Lung (tissue), 12 donors: ENCODE measurements around the gene PTPRH. TPM values are rescaled to one million over a fixed set of nuclear protein-coding genes. Genes with fewer than 3 reads are reported as not detected.
A peak's percentile ranks its signal among the peaks of the same experiment; 100 is the strongest.

Experiments
- ATAC-seq: fragments of 200-7000 bp; cut with Tn5 transposase; one replicate; pipeline ENCODE4 v1.9.1; 2020; ENCODE audit warnings: moderate number of reproducible peaks; ENCODE audit not compliant: insufficient read depth, low FRiP score
- DNase-seq, 3 donors: peaks; one replicate each; pipeline ENCODE4 v3.0.0-alpha.2; 2013 to 2017
- H3K27ac ChIP-seq, 2 donors: one replicate each; pipeline ENCODE4 v1.5.1; 2013; ENCODE audit warnings: mild to moderate bottlenecking in 2 of 2, moderate library complexity in 2 of 2, control low read depth in 1 of 2, inconsistent platforms in 1 of 2, low read depth in 1 of 2, low read length in 1 of 2
- H3K27me3 ChIP-seq, 3 donors: one replicate each; pipeline ENCODE4 v1.5.1; 2013; ENCODE audit warnings: low read length in 2 of 3; ENCODE audit not compliant: control insufficient read depth in 3 of 3, insufficient read depth in 3 of 3
- H3K36me3 ChIP-seq, 4 donors: one replicate each; pipeline ENCODE4 v1.5.1; 2013; ENCODE audit warnings: low read length in 4 of 4, mild to moderate bottlenecking in 1 of 4, moderate library complexity in 1 of 4; ENCODE audit not compliant: control insufficient read depth in 4 of 4, insufficient read depth in 4 of 4
- H3K4me1 ChIP-seq, 5 donors: one replicate each; pipeline ENCODE4 v1.5.1; 2013; ENCODE audit warnings: low read length in 5 of 5, mild to moderate bottlenecking in 2 of 5, moderate library complexity in 1 of 5; ENCODE audit not compliant: control insufficient read depth in 5 of 5, insufficient read depth in 5 of 5
- H3K4me3 ChIP-seq: one replicate; pipeline ENCODE4 v1.5.1; 2013; ENCODE audit warnings: mild to moderate bottlenecking, control low read depth, moderate library complexity
- H3K9ac ChIP-seq, 2 donors: one replicate each; pipeline ENCODE4 v1.5.1; 2013; ENCODE audit warnings: low read length in 2 of 2, control low read depth in 1 of 2; ENCODE audit not compliant: insufficient read depth in 1 of 2
- H3K9me3 ChIP-seq, 4 donors: one replicate each; pipeline ENCODE4 v1.5.1; 2013; ENCODE audit warnings: low read length in 3 of 4, mild to moderate bottlenecking in 1 of 4, moderate library complexity in 1 of 4; ENCODE audit not compliant: control insufficient read depth in 4 of 4, insufficient read depth in 3 of 4
- WGBS, 2 donors: extraction: QIAGEN DNeasy Blood & Tissue Kit; methylation state at CpG; one replicate each; pipeline ENCODE4 v1.1.7; 2013; 5-methylcytosine and 5-hydroxymethylcytosine counted together
- polyA plus RNA-seq, 2 donors: library from polyadenylated mRNA; stranded (reverse); fragments of 200-250 nt; gene quantifications; one replicate each; pipeline ENCODE4 v1.2.1, GENCODE V29; 2013
- total RNA-seq, 2 donors: library from RNA; depleted of rRNA in 1 of 2; stranded (reverse); fragments of >200 nt in 1 of 2; gene quantifications; one replicate each; pipeline ENCODE4 v1.2.1, GENCODE V29; 2014 to 2021
- TF ChIP-seq, protein P1 (sequence below): IDR thresholded peaks from 2 replicates; pipeline ENCODE4 v1.5.1; 2012; ENCODE audit warnings: mild to moderate bottlenecking; ENCODE audit errors: control extremely low read depth, extremely low read depth
- donor health status: control.
- donor health status: control.
- donor health status: Bipolar disorder and iron deficiency.
- donor health status: healthy.
- donor health status: DM: yes; HTN: yes; CAD: no.

The PTPRH gene
- total and polyA plus RNA-seq, 4 donors: 0.22 to 1.3 (median 0.51) TPM

DNA sequence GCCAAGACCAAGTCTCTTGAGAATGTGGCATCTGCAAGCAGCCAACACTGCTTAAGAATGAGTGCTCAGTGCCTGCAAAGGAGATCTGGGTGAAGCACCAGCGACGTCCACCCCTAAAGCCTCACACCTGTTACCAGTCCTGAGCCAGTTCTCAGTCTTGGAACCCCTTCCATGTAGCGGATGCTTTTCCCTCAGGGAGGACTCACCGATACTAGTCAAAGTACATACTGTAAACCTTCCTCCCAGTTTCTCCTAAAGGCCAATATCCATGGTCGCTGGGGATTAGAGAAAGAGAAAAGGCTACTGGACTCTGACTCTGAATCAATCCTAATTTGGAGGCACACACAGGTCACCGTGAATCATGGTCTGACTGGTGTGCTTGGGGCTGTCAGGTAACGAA is 4.2 kb upstream of the PTPRH start:
- no peaks in the 10 kb centered on the region for H3K36me3 ChIP-seq
- H3K27ac ChIP-seq: no peak overlapping the region
- H3K9ac ChIP-seq: no peak overlapping the region
- H3K9me3 ChIP-seq: peaks cover 0 to 8% (median 3%) of the 10 kb centered on the region in 4 donors
- 81 to 84% methylated on average over 7 of the region's 7 CpGs for WGBS, 2 donors
- TF ChIP-seq, protein P1, sequence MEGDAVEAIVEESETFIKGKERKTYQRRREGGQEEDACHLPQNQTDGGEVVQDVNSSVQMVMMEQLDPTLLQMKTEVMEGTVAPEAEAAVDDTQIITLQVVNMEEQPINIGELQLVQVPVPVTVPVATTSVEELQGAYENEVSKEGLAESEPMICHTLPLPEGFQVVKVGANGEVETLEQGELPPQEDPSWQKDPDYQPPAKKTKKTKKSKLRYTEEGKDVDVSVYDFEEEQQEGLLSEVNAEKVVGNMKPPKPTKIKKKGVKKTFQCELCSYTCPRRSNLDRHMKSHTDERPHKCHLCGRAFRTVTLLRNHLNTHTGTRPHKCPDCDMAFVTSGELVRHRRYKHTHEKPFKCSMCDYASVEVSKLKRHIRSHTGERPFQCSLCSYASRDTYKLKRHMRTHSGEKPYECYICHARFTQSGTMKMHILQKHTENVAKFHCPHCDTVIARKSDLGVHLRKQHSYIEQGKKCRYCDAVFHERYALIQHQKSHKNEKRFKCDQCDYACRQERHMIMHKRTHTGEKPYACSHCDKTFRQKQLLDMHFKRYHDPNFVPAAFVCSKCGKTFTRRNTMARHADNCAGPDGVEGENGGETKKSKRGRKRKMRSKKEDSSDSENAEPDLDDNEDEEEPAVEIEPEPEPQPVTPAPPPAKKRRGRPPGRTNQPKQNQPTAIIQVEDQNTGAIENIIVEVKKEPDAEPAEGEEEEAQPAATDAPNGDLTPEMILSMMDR: no peak
- no peak for ATAC-seq
- H3K4me1 ChIP-seq: peaks cover 0 to 11% (median 4%) of the 10 kb centered on the region in 5 donors
- DNase-seq: no peak
- no peak overlapping the region for H3K4me3 ChIP-seq
- no peaks in the 10 kb centered on the region for H3K27me3 ChIP-seq

DNA sequence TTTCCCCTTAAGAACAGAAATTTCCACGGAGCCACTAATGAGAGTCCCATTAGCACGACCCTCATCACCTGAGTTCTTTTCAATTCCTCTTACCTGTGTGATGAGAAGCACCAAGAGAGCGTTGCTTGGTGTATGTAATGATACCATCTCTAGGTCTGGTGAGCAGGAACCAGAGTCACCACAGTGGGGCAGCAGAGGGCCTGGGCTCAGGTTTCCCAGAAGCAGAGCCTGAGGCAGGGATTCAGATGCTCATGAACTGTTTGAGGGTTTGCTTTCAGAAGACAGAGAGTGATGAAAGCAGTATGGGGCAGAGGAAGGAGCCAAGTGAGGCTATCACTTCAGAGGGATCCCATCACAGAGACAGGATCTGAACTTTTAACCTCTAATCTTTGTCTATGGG is 3.1 kb upstream of the PTPRH start:
- 80 to 88% methylated on average over 3 of the region's 3 CpGs for WGBS, 2 donors
- H3K27ac ChIP-seq: no peak overlapping the region
- TF ChIP-seq, protein P1: no peak
- peaks cover 0 to 10% (median 4%) of the 10 kb centered on the region in 5 donors for H3K4me1 ChIP-seq
- no peak overlapping the region for H3K9ac ChIP-seq
- no peaks in the 10 kb centered on the region for H3K36me3 ChIP-seq
- DNase-seq: no peak
- H3K4me3 ChIP-seq: no peak overlapping the region
- H3K27me3 ChIP-seq: no peaks in the 10 kb centered on the region
- ATAC-seq: no peak
- H3K9me3 ChIP-seq: peaks cover 0 to 8% (median 3%) of the 10 kb centered on the region in 4 donors

GRCh38 chr19:55209693-55210472 is 582 bp upstream of the PTPRH start:
- WGBS, 2 donors: 64 to 86% methylated on average over 16 to 17 of the region's 17 CpGs
- ATAC-seq (peak; percentile 35), DNase-seq (no peak)
- Histone ChIP-seq H3K9me3 (peaks cover 0 to 8% (median 3%) of the 10 kb centered on the region in 4 donors), H3K4me1 (peaks cover 0 to 7% (median 0%) of the 10 kb centered on the region in 5 donors), H3K9ac (no peak overlapping the region), H3K4me3 (no peak overlapping the region), H3K36me3 (no peaks in the 10 kb centered on the region), H3K27me3 (no peaks in the 10 kb centered on the region), H3K27ac (peak overlapping the region in 1 of 2 donors; percentile 84)
- TF ChIP-seq, protein P1: no peak
